ENCODE measurements around the gene LILRB3.
"Not testable (repeated sequence)": the region's sequence is repeated elsewhere in the genome, so short reads cannot be mapped to it uniquely, and the experiment has no call there.

LILRB3 gene

DNA sequence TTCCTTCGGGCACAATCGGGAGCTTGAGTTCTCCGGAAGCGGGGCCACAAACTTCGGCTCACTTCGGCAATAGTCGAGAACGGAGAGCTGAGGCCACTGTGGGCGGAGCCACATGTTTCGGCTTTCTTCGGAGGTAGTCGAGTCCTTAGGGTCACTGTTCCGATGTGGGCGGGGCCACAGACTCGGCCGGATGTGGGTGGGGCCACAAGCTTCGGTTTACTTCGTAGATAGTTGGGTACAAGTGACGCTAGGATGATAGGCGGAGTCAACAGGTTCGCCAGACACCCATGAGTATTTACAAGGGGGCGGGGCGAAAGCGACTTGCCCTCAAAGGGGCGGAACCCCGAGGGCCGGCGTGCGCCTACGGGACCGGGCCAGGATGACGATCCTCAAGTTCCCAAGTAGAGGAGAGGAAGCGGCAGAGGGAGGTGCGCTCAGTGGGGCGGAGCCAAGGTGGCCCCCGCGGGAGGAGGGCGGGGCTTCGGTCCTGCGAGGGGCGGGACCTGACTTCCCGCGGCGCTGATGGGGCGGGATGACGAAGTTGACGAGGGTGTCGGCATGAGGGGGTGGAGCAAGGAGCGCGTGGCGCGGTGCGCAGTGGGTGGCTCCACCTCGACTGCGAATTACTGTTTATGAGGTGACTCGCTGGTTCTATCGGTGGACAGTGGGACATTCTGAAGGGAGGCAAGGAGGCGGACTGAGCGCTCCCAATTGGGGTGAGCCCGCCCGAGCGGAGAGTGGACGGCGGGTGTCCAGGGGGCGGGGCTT is 32.9 kb downstream of the LILRB3 start:
- peak; percentile 98 for DNase-seq (ENCODE audit: low spot score)
- in situ Hi-C loops (cut with MboI; ENCODE audit: low sequenced_read_pairs, unreplicated experiment) = no loop called here
- TF ChIP-seq, protein P1, sequence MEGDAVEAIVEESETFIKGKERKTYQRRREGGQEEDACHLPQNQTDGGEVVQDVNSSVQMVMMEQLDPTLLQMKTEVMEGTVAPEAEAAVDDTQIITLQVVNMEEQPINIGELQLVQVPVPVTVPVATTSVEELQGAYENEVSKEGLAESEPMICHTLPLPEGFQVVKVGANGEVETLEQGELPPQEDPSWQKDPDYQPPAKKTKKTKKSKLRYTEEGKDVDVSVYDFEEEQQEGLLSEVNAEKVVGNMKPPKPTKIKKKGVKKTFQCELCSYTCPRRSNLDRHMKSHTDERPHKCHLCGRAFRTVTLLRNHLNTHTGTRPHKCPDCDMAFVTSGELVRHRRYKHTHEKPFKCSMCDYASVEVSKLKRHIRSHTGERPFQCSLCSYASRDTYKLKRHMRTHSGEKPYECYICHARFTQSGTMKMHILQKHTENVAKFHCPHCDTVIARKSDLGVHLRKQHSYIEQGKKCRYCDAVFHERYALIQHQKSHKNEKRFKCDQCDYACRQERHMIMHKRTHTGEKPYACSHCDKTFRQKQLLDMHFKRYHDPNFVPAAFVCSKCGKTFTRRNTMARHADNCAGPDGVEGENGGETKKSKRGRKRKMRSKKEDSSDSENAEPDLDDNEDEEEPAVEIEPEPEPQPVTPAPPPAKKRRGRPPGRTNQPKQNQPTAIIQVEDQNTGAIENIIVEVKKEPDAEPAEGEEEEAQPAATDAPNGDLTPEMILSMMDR (IDR thresholded peaks at IDR 0.05; ENCODE audit: borderline replicate concordance, control extremely low read depth, extremely low read depth, insufficient read depth, missing control alignments) = no peak

DNA sequence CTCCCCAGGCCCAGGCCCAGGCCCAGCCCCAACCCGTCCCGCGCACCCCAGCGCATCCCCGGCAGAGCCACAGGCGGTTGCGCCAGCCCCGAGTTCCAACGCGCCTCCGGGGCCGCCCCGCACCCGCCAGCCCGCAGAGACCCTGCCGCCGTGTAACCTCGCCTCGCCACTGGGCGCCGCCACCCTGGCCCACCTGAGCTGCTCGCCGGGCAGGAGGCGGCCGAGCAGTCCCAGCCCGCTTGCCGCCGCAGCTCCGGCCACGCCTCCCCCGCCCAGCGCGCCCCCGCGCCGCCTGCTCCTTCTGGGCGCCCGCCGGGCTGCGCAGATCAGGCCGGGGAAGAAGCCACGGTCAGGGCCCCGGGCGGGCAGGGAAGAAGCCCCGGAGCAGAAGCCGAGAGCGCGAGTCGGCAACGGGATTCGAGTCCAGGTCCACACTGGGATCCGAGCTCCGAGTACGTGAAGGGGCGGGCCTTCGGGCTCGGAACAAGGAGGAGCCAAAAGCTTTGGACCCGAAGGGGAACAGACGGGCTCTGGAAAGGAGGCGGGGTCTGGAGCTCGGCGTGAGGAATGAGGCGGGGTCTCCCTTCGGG is 33.6 kb downstream of the LILRB3 start, which contains the start of gene MBOAT7:
TSS of gene MBOAT7 (minus strand) at position 436 of the 590 bp plus-strand sequence. CDS start 1,072 bp downstream, outside the sequence.
- TF ChIP-seq, protein P1 (IDR thresholded peaks at IDR 0.05; ENCODE audit: borderline replicate concordance, control extremely low read depth, extremely low read depth, insufficient read depth, missing control alignments) = peak; percentile 50
- in situ Hi-C loops (cut with MboI; ENCODE audit: low sequenced_read_pairs, unreplicated experiment) = no loop called here
- DNase-seq (ENCODE audit: low spot score) = peak; percentile 84

DNA sequence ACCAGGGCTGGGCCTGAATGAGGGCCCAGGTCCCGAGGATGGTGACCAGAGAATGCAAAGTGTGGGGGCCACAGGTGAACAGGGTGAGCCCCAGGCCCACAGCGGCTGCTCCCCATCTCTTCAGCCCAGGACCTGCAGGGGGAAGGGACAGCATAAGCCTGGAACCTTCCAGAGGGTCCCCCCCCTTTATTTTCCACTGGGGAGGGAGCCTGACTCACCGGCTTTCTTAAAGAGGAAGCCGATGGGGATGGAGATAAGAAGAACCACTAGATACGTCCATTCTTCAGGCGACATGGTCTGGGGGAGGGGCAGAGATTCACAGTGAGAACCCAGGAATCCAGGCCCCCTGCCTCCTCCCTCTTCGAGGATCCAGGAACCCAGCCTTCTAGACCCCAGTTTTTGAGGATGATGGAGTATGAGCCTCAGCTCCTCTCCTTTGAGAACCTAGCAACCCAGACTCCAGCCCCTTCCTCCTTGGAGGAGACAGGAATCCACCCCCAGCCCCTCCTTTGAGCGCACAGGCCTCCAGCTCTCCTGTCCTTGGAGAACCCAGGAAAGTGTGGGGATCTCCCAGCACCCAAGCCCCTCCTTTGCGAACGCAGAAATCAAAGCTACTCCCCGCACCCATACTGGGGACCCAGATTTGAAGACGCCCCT is 34.5 kb downstream of the LILRB3 start:
- TF ChIP-seq, protein P1 (IDR thresholded peaks at IDR 0.05; ENCODE audit: borderline replicate concordance, control extremely low read depth, extremely low read depth, insufficient read depth, missing control alignments) = no peak
- DNase-seq (ENCODE audit: low spot score) = no peak
- in situ Hi-C loops (cut with MboI; ENCODE audit: low sequenced_read_pairs, unreplicated experiment) = no loop called here

DNA sequence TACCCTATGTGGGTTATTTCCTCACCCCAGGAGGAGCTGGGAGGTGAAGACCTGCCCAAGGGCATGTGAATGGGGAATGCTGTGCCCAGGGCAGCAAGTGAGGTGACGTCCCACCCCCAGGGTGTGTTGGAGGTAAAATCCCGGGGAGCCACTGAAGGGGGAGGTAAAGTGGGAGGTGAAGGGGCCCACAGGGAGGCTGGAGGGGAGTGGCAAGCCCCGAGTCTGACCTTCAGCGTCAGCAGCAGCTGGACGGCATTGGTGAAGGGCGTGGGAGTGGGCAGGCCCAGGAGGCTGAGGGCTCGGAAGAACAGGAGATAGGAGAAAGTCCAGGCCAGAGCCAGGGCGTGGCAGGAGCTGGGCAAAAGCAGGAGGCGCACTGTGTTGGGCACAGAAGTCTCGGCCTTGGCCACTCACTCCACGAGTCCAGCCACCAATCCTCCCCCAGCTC is 35.8 kb downstream of the LILRB3 start:
- DNase-seq (ENCODE audit: low spot score) = no peak
- TF ChIP-seq, protein P1 (IDR thresholded peaks at IDR 0.05; ENCODE audit: borderline replicate concordance, control extremely low read depth, extremely low read depth, insufficient read depth, missing control alignments) = no peak
- in situ Hi-C loops (cut with MboI; ENCODE audit: low sequenced_read_pairs, unreplicated experiment) = no loop called here

DNA sequence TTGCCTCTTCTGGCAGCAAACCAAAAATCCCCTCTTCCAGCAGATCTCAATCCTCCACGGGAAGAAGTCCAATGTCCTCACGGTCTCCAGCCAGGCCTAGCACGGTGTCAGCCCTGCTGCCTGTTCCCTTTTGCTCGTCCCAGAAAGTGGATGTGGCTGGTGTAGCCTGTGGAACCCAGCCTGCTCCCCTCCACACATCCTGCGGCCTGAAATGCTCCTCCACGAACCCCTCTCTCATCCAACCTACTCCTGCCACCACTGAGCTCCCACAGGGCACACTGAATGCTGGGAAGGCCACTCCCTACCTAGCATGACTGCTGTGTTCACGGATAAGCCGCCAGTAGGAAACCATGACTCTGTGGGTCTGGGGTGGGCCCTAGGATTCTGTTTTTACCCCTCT is 36.5 kb downstream of the LILRB3 start:
- no peak for DNase-seq (ENCODE audit: low spot score)
- TF ChIP-seq, protein P1 (IDR thresholded peaks at IDR 0.05; ENCODE audit: borderline replicate concordance, control extremely low read depth, extremely low read depth, insufficient read depth, missing control alignments) = no peak

DNA sequence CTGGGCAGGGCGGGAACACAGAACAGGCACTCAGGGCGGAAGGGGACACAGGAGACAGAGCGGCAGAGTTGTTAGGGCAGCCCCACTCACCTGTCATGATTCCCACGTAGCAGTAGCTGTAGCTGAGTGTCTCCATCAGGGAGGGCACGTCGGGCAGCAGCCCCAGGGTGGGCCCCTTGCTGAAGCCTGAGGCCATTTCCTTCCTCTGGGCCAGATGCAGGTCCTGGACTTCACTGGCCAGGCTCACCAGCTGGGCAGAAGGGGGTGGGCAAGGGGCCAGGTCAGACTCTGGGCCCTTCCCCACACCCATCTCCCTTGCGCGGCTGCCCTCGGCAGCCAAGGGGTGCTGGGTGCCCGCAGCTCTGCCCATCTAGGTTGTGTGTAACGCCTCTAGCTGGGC is 39.4 kb downstream of the LILRB3 start:
- in situ Hi-C loops (cut with MboI; ENCODE audit: low sequenced_read_pairs, unreplicated experiment) = no loop called here
- no peak for DNase-seq (ENCODE audit: low spot score)
- TF ChIP-seq, protein P1 (IDR thresholded peaks at IDR 0.05; ENCODE audit: borderline replicate concordance, control extremely low read depth, extremely low read depth, insufficient read depth, missing control alignments) = no peak

More for the DNA sequence above, 36.5 kb downstream of the LILRB3 start:
- in situ Hi-C loops (cut with MboI; ENCODE audit: low sequenced_read_pairs, unreplicated experiment) = no loop called here

DNA sequence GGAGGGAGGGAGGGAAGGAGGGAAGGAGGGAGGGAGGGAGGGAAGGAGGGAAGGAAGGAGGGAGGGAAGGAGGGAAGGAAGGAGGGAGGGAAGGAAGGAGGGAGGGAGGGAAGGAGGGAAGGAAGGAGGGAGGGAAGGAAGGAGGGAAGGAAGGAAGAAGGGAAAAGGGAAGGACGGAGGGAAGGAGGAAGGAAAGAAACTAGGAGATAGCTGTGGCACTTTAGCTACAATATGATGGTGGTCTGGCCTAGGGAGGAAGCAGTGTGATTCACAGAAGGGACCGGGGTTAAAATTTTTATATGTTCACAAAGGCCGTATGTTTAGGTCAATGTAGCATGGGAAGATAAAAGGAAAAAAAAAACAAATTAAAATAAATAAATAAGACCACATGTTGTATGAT is 40.9 kb downstream of the LILRB3 start:
- in situ Hi-C loops (cut with MboI; ENCODE audit: low sequenced_read_pairs, unreplicated experiment); DNase-seq (ENCODE audit: low spot score): not testable (repeated sequence)

All from GM13976 (cell line).